ENCODE data around the gene KCMF1. TPM values are rescaled to one million over a fixed set of nuclear protein-coding genes. Genes with fewer than 3 reads are reported as not detected.

Gene KCMF1
- total RNA-seq, 1 donor from 2014 or later: 40.5 TPM

DNA sequence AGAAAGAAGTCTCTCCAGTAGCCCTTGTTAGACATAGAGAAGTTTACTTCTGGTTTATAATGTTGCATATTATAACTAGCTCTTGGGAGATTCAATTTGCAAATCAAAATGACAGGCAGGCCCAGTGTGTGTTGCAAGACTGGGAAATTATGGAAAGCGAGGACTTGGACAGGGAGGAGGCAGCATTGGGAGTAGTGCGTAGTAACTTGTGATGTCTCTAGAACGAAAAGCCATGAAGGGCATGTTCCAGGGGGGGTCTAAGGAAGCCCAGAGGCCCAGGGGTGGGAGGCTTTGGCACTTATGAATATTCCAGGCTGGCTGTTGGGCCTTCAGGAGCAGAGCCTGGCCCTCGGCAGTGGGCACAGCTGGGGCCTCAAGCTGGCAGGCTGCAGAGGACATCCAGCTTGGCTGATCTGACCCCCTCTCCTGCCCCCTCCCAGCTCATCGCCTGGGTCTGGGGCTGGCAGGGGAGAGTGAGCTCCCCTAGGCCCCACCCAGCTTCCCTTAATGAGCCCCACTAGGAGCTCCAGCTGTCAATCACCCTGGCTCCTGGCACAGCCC is 107.0 kb downstream of the KCMF1 start:
- DNase-seq (ENCODE audit: low read depth in 2 of 2): no peak

DNA sequence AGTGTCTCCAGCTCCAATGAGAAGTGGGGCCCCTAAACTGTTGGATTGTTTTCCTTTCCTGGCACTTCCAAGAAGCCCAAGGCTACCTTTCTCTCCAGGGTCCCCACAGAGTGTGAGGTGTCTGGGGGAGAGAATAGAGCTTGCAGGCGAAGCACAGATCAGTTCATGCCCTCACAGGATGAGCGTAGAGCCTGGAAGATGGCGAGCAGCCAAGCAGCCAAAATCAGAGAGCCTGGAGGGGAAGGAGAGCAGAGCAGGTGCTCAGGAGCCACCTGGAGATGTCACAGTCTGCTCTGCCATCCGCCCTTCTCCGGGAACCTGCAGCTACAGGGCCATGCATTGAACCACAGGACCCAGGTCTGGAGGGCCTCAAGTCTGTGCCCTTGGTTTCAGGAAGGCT is 107.6 kb downstream of the KCMF1 start:
- no peak for DNase-seq (ENCODE audit: low read depth in 2 of 2)

DNA sequence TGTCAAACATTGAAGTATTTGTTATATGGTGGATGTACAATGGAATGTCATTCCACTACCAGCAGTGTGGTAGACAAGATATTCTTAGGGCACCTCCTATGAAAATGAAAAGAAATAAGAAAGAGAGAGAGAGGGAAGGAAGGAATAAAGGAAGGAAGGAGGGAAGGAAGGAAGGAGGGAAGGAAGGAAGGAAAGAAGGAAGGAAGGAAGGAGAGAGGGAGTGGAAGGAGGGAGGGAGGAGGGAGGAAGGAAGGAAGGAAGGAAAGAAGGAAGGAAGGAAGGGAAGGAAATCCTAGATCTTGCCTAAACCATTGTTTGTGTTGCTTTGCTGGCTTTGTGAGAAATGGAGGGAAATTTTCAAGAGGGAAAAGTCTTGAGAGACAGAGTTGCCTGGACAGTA is 112.1 kb downstream of the KCMF1 start:
- no peak for DNase-seq (ENCODE audit: low read depth in 2 of 2)

DNA sequence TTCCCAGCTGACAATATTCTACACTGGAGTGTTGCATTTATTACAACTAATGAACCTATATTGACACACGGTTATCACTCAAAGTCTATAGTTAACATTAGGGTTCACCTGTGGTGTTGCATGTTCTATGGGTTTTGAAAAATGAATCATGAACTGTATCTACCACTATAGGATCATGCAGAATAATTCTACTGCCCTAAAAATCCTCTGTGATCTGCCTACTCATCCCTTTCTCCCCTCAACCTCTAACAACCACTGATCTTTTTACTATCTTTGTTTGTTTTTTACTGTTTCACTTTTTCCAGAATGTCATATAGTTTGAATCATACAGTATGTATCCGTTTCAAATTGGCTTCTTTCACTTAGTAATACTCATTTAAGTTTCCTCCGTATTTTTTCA is 114.6 kb downstream of the KCMF1 start:
- no peak for DNase-seq (ENCODE audit: low read depth in 2 of 2)

DNA sequence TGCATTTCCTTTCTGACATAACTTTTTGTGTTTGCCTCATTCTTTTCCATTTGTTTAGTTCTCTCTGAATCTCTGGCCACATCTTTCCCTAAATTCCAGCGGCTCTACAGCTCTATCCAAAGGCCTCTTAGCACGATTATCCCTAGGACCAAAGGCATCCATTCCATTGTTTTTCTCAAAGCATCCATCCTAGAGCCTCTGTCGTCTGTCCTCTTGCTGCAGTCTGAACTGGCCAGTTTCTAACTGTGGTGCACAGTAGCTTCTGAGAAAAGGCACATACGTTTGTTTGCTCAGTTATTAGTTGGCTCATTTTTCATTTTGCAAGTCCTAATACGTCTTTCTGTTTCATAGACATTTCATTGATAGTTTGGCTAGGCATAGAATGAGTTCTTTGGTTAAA is 116.6 kb downstream of the KCMF1 start:
- no peak for DNase-seq (ENCODE audit: low read depth in 2 of 2)

DNA sequence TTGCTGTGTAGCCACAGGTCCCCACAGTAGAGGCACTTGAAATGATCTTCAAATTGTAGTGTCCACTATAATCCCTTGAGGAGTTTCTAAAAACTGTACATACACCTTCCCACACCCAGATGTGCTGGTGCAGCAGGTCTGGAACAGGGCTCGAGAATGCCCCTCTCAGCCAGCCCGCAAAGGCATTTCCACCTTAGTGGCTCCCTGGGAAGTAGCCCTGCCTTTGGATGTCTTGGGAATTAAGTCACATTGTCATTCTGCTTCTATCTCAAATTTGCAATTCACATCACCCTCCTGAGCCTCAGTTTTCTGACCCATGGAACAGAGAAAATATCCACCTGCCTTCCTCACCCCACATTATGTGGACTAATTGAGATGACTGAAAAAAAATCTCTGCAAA is 118.0 kb downstream of the KCMF1 start:
- no peak for DNase-seq (ENCODE audit: low read depth in 2 of 2)

DNA sequence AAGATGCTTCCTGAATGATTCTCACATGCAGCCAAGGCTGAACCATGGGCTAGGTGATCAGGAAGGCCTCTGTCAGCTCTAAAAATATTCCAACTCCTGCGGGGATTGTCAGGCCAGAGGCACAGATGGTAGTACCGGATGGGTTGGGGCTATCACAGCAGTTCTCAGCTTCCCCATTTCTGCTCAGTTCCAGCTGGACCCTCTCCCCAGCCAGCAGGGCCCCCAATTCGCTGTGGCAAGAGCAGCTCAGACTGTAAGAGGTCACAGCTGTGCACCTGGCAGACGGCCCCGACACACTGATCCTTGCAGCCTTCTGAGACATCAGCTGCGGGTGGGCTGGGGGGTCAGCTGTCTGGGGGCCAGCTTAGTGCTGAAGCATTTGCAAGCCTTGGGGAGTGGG is 118.6 kb downstream of the KCMF1 start:
- no peak for DNase-seq (ENCODE audit: low read depth in 2 of 2)

DNA sequence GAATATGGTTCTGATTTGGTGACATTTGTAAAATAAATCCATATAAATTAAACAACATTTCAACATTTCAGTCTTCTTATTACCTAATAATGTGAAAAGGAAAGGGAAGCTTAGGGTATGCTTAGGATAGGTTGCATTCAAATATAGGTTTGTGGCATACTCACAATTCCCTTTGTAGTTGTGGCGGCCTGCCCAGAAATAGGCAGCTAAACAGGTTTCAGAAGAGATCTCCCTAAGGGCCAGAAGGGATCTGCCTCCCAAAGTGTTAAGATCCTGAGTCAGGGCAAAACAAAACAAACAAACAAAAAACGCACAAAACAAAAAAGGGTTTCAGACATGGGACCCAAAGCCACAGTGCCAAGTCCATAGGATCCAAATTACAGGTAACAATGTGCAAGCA is 120.9 kb downstream of the KCMF1 start:
- no peak for DNase-seq (ENCODE audit: low read depth in 2 of 2)

DNA sequence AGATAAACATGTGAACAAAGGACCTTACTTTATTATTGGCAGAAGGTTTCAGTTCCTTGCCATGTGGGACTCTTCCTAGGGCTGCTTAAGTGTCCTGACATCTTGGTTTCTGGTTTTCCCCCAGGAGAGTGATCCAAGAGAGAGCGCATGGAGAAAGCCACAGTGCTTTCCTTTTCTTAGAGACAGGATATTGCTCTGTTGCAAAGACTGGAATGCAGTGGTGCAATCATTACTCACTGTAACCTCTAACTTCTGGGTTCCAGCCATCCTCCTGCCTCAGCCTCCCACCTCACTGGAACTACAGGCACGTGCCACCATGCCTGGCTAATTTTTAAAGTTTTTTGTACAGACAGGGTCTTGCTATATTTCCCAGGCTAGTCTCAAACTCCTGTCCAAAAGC is 124.1 kb downstream of the KCMF1 start:
- DNase-seq (ENCODE audit: low read depth in 2 of 2): no peak

DNA sequence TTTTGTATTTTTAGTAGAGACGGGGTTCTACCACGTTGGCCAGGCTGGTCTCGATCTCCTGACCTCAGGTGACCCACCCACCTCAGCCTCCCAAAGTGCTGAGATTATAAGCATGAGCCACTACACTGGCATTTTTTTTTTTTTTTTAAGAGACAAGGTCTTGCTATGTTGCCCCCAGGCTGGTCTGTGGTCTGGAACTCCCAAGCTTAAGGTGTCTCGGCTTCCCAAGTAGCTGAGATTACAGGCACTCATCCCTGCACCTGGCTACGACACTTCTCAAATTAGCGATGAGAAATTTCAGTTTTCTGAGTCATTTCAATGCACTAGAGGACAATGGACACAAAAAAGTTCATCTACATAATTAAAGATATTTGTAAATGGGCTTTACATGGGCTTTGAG is 125.7 kb downstream of the KCMF1 start:
- DNase-seq (ENCODE audit: low read depth in 2 of 2): no peak

DNA sequence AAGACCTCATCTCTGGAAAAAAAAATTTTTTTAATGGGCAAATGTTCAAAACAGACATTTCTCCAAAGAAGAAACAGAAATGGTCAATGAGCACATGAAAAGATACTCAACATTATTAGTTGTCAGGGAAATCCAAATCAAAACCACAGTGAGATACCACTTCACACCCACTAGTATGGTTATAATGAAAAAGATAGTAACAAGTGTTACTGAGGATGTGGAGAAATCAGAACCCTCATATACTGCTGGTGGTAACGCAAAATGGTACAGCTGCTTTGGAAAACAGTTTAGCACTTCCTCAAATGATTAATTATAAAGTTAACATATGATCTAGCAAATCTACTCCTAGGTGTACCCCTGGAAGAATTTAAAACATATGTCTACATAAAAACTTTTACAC is 133.3 kb downstream of the KCMF1 start:
- no peak for DNase-seq (ENCODE audit: low read depth in 2 of 2)

DNA sequence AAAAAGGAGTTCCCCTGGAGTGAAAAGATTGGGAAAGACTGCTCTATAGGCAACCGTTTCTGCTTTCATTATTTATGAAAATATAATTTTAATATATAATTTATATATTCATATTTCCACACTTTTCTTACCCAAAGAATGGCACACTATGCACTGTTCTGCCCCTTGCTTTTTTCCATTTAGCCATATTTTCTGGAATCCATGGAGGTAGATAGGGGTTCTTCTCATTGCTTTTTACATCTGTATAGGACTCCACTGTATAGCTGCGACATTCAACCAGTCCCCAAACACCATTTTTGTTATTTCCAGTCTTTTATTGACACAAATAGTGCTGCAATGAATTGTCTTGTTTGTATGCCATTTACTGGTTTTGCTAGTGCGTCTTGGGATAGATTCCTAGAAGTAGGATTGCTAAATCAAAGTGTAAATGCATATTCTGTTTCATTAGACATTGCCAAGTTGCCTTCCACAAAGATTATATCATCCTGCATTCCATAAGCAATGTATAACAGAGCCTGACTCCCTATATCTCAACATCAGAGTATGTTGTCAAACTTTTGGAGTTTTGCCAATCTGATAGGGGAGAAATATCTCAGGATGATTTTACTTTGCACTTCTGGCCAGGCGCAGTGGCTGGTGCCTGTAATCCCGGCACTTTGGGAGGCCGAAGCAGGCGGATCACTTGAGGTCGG is 135.7 kb downstream of the KCMF1 start:
- DNase-seq (ENCODE audit: low read depth in 2 of 2): peak in 1 of 2 donors; percentile 10

Other genes starting within 250 kb of the KCMF1 start
- 0.87 and 0.99 TPM in 2 replicates for gene TRABD2A, start 90.1 kb upstream of the KCMF1 start, total RNA-seq
- gene TMSB10, start 65.5 kb upstream of the KCMF1 start, total RNA-seq: 7,454 and 9,895 TPM in 2 replicates
- gene TCF7L1, start 162.2 kb downstream of the KCMF1 start, total RNA-seq: 2.8 and 7.5 TPM in 2 replicates